ENCODE measurements around the gene NAT10. TPM values are rescaled to one million over a fixed set of nuclear protein-coding genes. Genes with fewer than 3 reads are reported as not detected.

NAT10 gene
- total RNA-seq, 2 donors from 2014 or later, result 13.3 to 16.0 TPM

- Histone ChIP-seq H3K4me3 (no peak overlapping the region), H3K9me3 (no peaks in the 10 kb centered on the region), H3K27me3 (no peaks in the 10 kb centered on the region), H3K36me3 (peaks cover 64% of the 10 kb centered on the region), H3K27ac (no peak overlapping the region), H3K4me1 (no peaks in the 10 kb centered on the region)
- no peak for TF ChIP-seq CTCF (IDR thresholded peaks at IDR 0.05)
- DNase-seq (ENCODE audit: low spot score), result no peak
Measured at GRCh38 chr11:34098813-34099212, 6.6 kb upstream of the NAT10 start.

GRCh38 chr11:34104680-34105078, 750 bp upstream of the NAT10 start:
- H3K36me3 ChIP-seq, result peaks cover 21% of the 10 kb centered on the region

GRCh38 chr11:34105957-34106504, 602 bp downstream of the NAT10 start:
- peak overlapping the region; percentile 87 to 93 for H3K27ac ChIP-seq
- peaks cover 20% of the 10 kb centered on the region for H3K36me3 ChIP-seq
- H3K27me3 ChIP-seq, result no peaks in the 10 kb centered on the region
- TF ChIP-seq CTCF (IDR thresholded peaks at IDR 0.05), result no peak
- no peaks in the 10 kb centered on the region for H3K9me3 ChIP-seq
- peaks cover 0 to 15% of the 10 kb centered on the region in 2 donors for H3K4me1 ChIP-seq
- no peak for DNase-seq (ENCODE audit: low spot score)
- H3K4me3 ChIP-seq, result peak overlapping the region; percentile 60 to 92

More at GRCh38 chr11:34104680-34105078, 750 bp upstream of the NAT10 start:
- H3K27me3 ChIP-seq, result no peaks in the 10 kb centered on the region
- H3K4me3 ChIP-seq, result peak overlapping the region; percentile 60 to 92
- no peak for DNase-seq (ENCODE audit: low spot score)
- H3K27ac ChIP-seq, result peak overlapping the region; percentile 87 to 93
- no peaks in the 10 kb centered on the region for H3K9me3 ChIP-seq
- no peak for TF ChIP-seq CTCF (IDR thresholded peaks at IDR 0.05)
- H3K4me1 ChIP-seq, result peaks cover 0 to 15% of the 10 kb centered on the region in 2 donors

GRCh38 chr11:34111722-34112270, 6.4 kb downstream of the NAT10 start:
- H3K9me3 ChIP-seq, result no peaks in the 10 kb centered on the region
- no peaks in the 10 kb centered on the region for H3K4me1 ChIP-seq
- no peaks in the 10 kb centered on the region for H3K27me3 ChIP-seq
- DNase-seq (ENCODE audit: low spot score), result no peak
- no peak for TF ChIP-seq CTCF (IDR thresholded peaks at IDR 0.05)
- H3K36me3 ChIP-seq, result peaks cover 69% of the 10 kb centered on the region
- H3K27ac ChIP-seq, result no peak overlapping the region
- no peak overlapping the region for H3K4me3 ChIP-seq

- H3K4me3 ChIP-seq, result no peak overlapping the region
- no peak overlapping the region for H3K27ac ChIP-seq
- H3K9me3 ChIP-seq, result no peaks in the 10 kb centered on the region
- H3K27me3 ChIP-seq, result no peaks in the 10 kb centered on the region
- no peaks in the 10 kb centered on the region for H3K4me1 ChIP-seq
- no peak for TF ChIP-seq CTCF (IDR thresholded peaks at IDR 0.05)
- H3K36me3 ChIP-seq, result peaks cover 87% of the 10 kb centered on the region
- no peak for DNase-seq (ENCODE audit: low spot score)
Measured at GRCh38 chr11:34114014-34114413, 8.6 kb downstream of the NAT10 start.

- H3K27ac ChIP-seq, result no peak overlapping the region
Measured at GRCh38 chr11:34114471-34114870, 9.0 kb downstream of the NAT10 start.

More at GRCh38 chr11:34114471-34114870, 9.0 kb downstream of the NAT10 start:
- Histone ChIP-seq H3K4me3 (no peak overlapping the region), H3K27me3 (no peaks in the 10 kb centered on the region), H3K36me3 (peaks cover 87% of the 10 kb centered on the region), H3K4me1 (no peaks in the 10 kb centered on the region), H3K9me3 (no peaks in the 10 kb centered on the region)
- no peak for TF ChIP-seq CTCF (IDR thresholded peaks at IDR 0.05)
- no peak for DNase-seq (ENCODE audit: low spot score)
